Amniotic stem cell (primary cell): ENCODE measurements around the gene TTC28.

Experiments used
- DNase-seq: peaks from one replicate; lab custom pipeline; 2025; lab: John Stamatoyannopoulos, UW

The TTC28 gene

DNA sequence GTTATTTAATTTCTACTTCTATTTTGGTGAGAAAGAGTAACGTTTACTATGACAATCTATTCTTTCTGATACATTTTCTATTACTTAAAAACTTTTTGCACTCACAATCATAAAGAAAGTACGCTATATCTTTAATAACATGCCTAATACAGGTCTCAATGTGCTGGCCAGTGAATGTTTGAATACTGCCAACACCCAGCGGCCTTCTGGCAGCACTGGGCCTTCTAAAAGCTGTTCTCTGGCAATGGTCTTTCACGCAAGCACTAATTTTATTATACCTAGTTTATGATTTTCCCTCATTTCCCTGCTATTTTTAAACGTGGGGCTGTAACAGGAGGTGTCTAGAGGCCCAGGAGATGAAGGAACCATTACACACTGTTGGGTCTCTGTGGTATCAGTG is 410.8 kb downstream of the TTC28 start:
- no peak for DNase-seq

GRCh38 chr22:28268171-28268570 is 411.5 kb downstream of the TTC28 start:
- no peak for DNase-seq

GRCh38 chr22:28260619-28261018 is 419.0 kb downstream of the TTC28 start:
- DNase-seq: no peak

DNA sequence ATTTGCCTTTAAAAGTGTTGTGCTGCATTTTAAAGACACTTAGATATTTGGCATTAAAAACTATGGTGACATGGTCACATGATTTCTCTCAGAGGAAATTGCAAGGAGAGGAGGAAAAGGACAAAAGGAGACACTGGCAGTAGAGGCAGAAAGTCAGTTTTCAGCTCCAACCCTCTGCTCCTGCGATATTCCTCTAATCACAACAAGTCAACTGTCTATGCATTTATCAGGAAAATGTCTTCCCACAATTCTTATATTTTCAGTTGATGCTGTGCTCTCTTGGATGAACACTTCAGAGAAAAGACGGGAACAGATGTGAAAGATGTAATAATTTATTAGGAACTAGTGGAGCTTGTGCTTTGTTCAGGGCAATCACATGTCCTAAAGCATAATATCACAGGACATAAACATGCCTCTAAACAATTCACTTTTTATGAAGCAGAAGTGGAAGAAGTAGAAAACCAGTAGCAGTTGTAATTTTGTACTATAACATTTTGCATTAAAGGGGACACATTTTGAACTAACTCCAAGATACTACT is 419.8 kb downstream of the TTC28 start:
- DNase-seq: no peak

- no peak for DNase-seq
Measured at GRCh38 chr22:28254396-28254795, 425.2 kb downstream of the TTC28 start.

DNA sequence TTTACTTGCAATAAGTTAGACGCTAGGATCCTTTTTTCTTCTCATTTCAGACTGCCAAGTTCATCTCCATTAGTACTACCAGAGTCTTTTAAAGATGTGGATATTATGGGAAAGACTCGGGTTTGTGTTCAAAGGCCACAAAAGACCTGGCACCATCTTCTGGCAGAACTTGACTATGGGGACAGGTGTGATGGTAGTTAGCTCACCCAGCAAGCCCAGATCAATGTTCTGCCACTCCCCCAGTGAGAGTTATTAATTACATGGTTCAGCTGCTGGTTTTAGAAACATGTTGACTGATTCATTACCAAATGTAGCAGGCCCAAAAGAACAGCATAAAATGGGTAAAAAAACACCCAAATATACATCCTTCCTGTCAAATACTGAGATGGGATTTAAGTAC is 427.1 kb downstream of the TTC28 start:
- no peak for DNase-seq

DNA sequence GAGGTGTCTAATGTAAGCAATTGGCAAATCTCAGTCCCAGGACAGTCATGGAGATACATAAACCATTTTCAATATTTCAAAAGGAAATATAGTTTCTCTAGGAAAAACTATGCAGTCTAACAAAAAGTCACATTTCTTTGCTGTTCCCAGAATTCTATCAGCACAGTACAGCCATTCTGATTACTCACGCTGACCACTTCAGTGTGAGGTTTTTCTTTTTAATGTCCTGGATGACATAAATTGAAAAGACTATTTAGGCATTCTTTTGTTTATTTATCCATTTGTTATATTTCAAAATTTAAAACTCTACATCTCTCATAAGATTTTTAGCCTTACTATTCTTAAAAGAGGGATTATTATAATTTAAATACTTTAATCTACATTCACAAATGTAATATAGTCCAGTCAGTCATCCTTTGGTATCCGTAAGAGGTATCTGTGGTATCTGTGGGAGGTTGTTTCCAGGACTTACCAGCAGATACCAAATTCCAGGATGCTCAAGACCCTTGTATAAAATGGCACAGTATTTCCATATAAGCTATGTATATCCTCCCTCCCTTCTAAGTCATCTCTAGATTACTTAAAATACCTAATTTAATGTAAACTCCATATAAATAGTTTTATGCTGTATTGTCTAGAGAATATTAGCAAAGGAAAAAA is 429.5 kb downstream of the TTC28 start:
- DNase-seq: no peak

DNA sequence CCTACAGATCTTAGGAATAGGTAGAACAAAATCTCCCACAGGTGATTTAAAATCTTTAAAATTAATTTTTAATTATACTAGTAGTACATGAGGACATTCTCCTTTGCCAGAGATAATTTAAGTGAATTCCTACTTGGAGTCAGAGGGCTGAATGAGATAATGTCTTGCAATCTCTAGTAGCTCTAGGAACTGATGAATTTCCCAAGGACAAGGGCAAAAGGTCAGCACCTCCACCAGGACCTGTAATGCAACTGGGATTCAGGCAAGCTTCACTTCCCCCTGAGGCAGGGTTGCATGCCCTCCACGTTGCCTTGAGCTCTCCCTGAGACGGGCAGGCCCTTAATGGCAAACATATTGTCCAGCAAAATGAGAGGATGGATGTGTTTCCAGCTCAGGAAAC is 430.2 kb downstream of the TTC28 start:
- DNase-seq: no peak

- DNase-seq: no peak
Measured at GRCh38 chr22:28247667-28248363, 431.8 kb downstream of the TTC28 start.

DNA sequence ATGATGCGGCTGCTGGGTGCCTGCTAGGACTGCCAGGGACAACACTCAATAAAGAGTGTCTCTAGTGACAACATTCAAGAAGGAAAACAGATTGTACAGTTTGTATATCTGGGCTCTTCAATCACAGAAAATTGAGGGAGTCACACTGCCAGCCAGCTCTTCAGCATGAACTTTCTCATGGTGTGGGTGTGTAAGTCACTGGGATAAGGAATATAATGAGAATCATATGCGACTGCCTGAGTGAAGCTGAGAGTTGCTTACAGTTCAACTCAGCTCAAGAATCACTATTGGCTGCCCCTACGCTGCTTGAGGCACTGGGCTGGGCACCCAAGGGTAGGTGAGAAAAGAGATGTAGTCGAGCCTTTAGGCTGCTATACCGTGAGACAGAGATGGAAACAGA is 432.5 kb downstream of the TTC28 start:
- no peak for DNase-seq

- DNase-seq: no peak
Measured at GRCh38 chr22:28246397-28246796, 433.2 kb downstream of the TTC28 start.

DNA sequence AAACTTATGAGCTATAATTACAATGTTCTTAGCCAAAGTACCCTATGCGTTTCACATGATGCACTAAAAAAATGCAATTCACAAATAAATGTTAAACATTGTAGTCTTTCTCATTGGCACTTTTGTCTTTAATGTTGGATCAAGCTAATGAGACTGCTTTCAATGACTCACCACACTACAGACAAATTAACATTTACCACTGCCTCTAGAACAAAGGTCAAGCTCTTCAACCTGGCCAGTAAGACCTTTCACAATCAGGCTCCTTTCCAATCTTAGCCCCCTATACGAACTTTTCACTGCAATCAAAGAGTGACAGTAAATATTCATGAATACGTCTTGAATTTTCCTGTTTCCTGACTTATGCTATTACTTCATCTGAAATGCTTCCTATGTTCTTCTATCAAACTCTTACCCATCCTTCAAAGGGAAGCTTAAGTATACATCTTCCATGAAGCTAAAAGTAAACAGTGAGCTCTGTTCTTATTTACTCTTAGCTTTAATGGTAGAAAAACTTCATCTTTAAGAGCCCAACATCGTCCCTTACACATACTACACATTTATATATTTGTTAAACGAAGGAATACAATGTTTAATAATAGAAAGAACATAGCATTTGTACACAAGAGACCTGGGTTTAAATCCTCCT is 433.9 kb downstream of the TTC28 start:
- DNase-seq: no peak

DNA sequence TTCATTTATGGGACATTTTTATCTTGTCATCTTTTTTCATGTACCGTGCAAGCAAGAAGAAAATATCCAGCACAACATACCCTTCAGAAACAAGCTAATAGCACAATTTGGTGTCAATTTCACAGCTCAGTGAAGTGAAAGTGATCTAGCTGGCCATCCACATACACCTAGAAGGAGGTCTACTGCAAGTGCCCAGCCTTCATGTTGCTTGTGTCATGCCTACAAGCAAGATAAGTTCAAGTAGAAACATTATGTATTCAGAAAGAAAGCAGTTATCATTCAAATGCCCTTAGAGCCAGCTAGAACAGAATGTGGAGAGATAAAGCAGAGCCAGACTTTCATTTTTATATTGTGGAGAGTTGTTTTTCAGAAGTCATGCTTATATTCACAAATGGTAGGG is 434.9 kb downstream of the TTC28 start:
- no peak for DNase-seq

DNA sequence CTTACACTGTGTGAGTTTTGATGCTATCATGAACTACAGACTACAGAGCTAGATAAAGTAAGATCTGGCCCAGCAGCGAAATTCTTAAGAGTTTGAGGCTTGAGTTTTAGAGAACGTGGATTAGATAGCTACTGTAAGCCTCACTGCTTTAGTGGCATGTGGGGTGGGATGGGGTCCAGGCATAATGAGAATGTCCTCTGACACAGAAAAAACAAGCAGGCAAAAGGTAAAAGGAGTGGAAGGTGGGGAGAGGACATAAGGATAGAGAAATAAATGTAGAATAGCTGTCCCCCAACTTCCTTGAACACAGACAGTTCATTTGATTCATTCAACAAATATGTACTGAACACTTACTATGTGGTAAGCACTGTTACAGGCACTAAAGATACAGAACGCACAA is 436.1 kb downstream of the TTC28 start:
- DNase-seq: no peak

DNA sequence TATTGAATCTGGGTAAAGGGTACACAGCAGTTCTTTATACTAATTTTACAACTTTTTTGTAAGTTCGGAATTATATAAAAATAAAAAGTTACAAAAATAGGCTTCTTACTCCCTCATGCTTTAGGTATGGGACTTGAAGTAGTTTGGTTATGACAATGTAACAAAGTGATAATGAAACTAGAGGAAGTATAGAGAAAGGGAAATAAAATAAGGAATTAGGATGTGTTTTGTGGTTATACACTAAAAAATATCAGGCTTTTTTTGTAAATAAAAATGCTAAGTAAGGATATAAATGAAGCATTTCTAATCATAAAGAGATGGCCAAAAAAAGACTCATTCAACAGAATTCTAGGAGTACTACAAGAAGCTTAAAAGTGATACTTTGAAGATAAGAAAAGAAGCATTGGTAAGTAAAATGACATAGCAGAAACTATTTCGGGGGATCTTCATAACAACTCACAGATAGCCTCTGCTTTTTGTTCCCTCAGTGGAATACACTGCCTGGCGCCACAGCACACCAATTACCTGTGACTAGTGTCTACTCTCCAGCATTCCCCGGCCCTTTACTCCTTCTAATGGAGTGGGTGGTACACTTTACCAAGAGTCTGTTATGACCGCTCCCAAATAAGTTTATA is 437.9 kb downstream of the TTC28 start:
- no peak for DNase-seq

GRCh38 chr22:28239941-28240340 is 439.7 kb downstream of the TTC28 start:
- no peak for DNase-seq

DNA sequence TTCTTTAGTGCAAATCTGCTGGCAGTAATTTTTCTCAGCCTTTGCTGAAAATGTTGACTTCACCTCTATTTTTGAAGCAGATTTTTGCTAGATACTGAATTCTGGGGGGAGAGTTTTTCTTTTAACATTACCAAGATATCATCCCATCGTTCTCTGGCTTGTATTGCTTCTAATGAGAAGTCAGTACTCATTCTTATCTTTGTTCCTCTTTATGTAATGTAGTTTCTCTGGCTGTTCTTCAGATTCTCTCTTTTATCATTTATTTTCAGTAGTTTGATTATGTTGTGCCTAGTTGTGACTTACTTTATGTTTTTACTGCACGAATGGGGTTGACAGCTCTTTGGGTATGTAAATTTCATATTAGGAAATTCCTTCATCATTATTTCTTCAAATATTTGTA is 441.9 kb downstream of the TTC28 start:
- DNase-seq: no peak

GRCh38 chr22:28237112-28237511 is 442.5 kb downstream of the TTC28 start:
- no peak for DNase-seq

DNA sequence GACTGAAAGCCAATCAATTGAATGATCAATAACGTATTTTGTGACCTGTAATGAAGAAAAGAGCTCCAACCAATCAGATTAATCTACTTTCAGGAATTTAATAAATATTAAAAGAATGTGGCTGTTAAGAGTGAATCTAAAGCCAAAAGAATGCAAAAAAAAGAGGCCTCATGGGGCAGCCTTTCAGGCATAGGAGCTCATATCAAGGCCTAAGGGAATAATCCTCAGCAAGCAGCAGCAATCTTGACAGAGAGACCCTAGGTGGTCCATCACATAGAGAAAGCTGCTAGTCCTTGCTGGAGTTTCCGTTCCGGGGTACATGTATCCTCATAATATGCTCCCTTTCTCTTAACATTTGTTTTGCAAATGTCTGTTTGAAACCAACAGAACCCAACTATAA is 447.4 kb downstream of the TTC28 start:
- no peak for DNase-seq

DNA sequence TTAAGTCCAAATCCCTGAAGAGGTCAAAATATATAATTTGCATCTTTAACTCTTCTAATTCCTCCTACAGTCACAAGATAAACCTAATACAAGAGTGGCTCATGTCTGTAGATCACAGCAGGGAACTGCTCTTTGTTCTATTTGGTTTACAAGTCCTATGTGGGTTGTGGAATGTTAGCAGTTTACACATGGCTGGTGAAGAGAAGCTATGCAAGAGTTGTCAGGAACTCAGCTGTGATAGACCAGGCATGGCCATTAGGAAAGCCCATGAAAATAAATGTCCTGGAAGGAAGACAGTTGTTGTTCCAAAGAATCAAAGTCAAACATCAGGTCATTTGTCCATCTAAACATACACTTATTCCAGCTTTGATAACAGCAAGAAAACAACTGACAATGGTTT is 448.2 kb downstream of the TTC28 start:
- DNase-seq: no peak

DNA sequence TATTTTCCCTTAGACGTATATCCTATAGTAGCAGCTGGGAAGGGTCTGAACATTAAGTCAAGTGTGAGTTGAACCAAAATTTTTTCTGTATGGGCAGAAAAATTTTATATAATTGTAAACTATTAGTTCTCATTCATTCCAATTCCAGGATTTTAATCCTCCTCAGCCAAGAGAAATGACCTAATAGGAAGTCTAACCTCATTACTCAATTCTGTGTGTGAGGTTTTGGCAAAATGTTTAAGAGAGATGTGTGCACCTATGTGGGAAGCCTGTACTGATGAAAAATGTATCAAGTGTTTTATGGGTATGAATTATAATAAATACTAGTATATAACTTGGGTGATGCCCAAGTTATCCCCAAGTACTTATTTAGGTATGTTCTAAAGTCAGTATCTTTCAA is 449.0 kb downstream of the TTC28 start:
- DNase-seq: no peak

DNA sequence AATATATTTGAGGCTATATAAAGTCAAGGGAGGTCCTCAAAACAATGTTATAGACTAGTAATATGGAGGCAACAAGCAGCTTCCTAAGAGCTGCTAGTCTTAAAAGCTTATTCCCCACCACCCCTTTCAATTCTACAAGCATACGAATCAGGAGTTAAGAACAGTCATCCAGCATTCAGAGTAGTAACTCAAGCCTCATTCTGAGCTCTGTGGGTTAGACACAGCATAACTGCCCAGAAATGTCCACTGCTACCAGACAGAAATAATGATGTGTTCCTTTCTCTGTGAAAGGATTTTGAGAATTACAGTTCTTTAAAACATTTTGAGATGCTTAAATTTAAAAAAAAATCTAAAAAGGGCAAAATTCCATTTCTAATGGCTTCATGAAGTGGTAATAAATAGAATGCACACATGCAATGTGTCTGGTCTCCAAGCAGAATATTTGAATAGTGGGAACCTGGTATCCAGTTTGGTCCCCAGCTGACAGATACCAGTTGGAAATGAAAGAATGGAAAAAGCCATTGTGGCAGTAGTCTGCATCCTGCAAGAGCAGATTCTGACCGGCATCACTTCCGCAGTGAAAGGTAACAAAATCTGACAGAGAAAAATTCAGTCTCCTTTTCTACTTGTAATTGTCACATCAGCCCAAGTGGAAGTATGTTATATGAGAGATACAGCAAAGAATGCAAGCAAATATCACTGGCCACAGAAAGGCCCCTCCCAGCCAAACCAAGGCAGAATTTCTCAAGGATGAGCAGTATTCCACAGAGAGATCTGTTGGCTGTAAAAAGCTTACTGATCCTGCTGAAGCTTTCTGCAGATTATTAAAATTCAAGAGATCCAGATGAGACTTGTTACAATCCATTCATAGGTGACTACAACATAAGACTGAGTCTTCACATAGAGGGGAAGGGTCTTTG is 449.8 kb downstream of the TTC28 start:
- no peak for DNase-seq
